ENCODE data around the gene ARID1B.

DNA sequence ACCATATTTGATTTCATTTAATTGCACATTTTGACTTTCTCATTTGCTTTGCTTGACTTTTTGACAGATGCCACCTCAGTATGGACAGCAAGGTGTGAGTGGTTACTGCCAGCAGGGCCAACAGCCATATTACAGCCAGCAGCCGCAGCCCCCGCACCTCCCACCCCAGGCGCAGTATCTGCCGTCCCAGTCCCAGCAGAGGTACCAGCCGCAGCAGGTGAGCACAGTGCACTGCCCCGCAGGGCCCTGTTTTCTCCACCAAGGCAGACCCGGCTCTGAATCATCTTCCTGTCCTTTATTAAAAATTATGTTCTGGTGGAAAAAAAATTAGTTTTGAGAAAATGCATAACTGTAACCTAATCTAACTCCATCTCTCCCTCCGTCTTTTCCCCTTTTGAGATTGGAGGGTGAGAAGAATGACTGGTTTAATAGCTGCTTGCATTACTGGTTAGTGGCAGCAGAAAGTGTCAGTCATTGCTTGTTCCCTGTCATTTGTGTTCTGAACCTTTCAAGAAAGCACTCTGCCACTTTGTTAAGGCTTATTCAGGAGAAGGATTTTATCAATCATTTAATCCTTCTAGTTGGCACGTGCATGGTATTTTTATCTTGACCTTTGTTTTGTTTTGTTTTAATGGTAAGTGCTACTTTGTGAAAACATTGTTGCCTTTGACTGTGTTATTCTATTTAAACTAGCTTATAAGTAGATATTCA is 124.3 kb downstream of the ARID1B start:
- no peak for TF ChIP-seq ZNF76 (tag by site-specific recombination; IDR thresholded peaks at IDR 0.05; ENCODE audit: borderline replicate concordance, low read depth)
- TF ChIP-seq, protein P1, sequence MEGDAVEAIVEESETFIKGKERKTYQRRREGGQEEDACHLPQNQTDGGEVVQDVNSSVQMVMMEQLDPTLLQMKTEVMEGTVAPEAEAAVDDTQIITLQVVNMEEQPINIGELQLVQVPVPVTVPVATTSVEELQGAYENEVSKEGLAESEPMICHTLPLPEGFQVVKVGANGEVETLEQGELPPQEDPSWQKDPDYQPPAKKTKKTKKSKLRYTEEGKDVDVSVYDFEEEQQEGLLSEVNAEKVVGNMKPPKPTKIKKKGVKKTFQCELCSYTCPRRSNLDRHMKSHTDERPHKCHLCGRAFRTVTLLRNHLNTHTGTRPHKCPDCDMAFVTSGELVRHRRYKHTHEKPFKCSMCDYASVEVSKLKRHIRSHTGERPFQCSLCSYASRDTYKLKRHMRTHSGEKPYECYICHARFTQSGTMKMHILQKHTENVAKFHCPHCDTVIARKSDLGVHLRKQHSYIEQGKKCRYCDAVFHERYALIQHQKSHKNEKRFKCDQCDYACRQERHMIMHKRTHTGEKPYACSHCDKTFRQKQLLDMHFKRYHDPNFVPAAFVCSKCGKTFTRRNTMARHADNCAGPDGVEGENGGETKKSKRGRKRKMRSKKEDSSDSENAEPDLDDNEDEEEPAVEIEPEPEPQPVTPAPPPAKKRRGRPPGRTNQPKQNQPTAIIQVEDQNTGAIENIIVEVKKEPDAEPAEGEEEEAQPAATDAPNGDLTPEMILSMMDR (tag by site-specific recombination; IDR thresholded peaks at IDR 0.05), result no peak
- TF ChIP-seq ZNF747 (tag by site-specific recombination; IDR thresholded peaks at IDR 0.05), result no peak
- TF ChIP-seq ZNF514 (tag by site-specific recombination; IDR thresholded peaks at IDR 0.05), result no peak
- no peak for TF ChIP-seq GFI1B (tag by site-specific recombination; IDR thresholded peaks at IDR 0.05)
- TF ChIP-seq, protein P2, sequence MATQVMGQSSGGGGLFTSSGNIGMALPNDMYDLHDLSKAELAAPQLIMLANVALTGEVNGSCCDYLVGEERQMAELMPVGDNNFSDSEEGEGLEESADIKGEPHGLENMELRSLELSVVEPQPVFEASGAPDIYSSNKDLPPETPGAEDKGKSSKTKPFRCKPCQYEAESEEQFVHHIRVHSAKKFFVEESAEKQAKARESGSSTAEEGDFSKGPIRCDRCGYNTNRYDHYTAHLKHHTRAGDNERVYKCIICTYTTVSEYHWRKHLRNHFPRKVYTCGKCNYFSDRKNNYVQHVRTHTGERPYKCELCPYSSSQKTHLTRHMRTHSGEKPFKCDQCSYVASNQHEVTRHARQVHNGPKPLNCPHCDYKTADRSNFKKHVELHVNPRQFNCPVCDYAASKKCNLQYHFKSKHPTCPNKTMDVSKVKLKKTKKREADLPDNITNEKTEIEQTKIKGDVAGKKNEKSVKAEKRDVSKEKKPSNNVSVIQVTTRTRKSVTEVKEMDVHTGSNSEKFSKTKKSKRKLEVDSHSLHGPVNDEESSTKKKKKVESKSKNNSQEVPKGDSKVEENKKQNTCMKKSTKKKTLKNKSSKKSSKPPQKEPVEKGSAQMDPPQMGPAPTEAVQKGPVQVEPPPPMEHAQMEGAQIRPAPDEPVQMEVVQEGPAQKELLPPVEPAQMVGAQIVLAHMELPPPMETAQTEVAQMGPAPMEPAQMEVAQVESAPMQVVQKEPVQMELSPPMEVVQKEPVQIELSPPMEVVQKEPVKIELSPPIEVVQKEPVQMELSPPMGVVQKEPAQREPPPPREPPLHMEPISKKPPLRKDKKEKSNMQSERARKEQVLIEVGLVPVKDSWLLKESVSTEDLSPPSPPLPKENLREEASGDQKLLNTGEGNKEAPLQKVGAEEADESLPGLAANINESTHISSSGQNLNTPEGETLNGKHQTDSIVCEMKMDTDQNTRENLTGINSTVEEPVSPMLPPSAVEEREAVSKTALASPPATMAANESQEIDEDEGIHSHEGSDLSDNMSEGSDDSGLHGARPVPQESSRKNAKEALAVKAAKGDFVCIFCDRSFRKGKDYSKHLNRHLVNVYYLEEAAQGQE (tag by site-specific recombination; IDR thresholded peaks at IDR 0.05), result no peak
- TF ChIP-seq ZNF239 (tag by site-specific recombination; IDR thresholded peaks at IDR 0.05), result no peak
- no peak for TF ChIP-seq SP2 (tag by site-specific recombination; IDR thresholded peaks at IDR 0.05)
- TF ChIP-seq ZNF274 (IDR thresholded peaks at IDR 0.05; ENCODE audit: low read length), result no peak
- no peak for TF ChIP-seq ZNF274 (tag by site-specific recombination; IDR thresholded peaks at IDR 0.05; ENCODE audit: borderline replicate concordance)
- no peak for TF ChIP-seq ZNF114 (tag by site-specific recombination; IDR thresholded peaks at IDR 0.05)
- TF ChIP-seq, protein P3, sequence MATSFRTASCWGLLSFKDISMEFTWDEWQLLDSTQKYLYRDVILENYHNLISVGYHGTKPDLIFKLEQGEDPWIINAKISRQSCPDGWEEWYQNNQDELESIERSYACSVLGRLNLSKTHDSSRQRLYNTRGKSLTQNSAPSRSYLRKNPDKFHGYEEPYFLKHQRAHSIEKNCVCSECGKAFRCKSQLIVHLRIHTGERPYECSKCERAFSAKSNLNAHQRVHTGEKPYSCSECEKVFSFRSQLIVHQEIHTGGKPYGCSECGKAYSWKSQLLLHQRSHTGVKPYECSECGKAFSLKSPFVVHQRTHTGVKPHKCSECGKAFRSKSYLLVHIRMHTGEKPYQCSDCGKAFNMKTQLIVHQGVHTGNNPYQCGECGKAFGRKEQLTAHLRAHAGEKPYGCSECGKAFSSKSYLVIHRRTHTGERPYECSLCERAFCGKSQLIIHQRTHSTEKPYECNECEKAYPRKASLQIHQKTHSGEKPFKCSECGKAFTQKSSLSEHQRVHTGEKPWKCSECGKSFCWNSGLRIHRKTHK (tag by site-specific recombination; IDR thresholded peaks at IDR 0.05), result no peak
- TF ChIP-seq TRIM28 (IDR thresholded peaks at IDR 0.05; ENCODE audit: borderline replicate concordance, low read length), result no peak
- TF ChIP-seq, protein P4, sequence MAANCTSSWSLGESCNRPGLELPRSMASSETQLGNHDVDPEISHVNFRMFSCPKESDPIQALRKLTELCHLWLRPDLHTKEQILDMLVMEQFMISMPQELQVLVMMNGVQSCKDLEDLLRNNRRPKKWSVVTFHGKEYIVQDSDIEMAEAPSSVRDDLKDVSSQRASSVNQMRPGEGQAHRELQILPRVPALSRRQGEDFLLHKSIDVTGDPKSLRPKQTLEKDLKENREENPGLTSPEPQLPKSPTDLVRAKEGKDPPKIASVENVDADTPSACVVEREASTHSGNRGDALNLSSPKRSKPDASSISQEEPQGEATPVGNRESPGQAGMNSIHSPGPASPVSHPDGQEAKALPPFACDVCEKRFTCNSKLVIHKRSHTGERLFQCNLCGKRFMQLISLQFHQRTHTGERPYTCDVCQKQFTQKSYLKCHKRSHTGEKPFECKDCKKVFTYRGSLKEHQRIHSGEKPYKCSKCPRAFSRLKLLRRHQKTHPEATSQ (tag by site-specific recombination; IDR thresholded peaks at IDR 0.05), result no peak

Measured in HEK293 (cell line).